A673 (cell line): ENCODE data around the gene IGF2R. TPM values are rescaled to one million over a fixed set of nuclear protein-coding genes. Genes with fewer than 3 reads are reported as not detected.
"Not testable (repeated sequence)": the region's sequence is repeated elsewhere in the genome, so short reads cannot be mapped to it uniquely, and the experiment has no call there.

ENCODE experiments used
- BruUV-seq: library from RNA; stranded (reverse); fragments of 400-500 nt; replicated peaks from 2 replicates; lab custom pipeline; 2021; lab: Mats Ljungman, UMichigan
- CTCF ChIA-PET: fragments of 300-600 bp; sonication (Branson Sonifier 250); formaldehyde crosslinking; loops from one replicate; lab custom pipeline; 2022; ENCODE audit warnings: antibody characterized with exemption; lab: Charles Lee
- POLR2A ChIA-PET: fragments of 300-600 bp; sonication (Branson Sonifier 250); formaldehyde crosslinking; loops from one replicate; lab custom pipeline; 2022; ENCODE audit warnings: antibody characterized with exemption; ENCODE audit not compliant: low non-redundant PET; lab: Charles Lee
- DNase-seq: peaks from one replicate; pipeline ENCODE4 v3.0.0-alpha.2; 2015; ENCODE audit warnings: low spot score
- H3K27ac ChIP-seq: fragments of 200-600 bp; sonication (generic); 2 replicates; pipeline ENCODE4 v1.5.1; 2016; ENCODE audit warnings: mixed run types, low read depth, mild to moderate bottlenecking, mixed read lengths, antibody characterized with exemption, low read length; ENCODE audit not compliant: poor library complexity, severe bottlenecking
- H3K27me3 ChIP-seq: fragments of 200-600 bp; sonication (generic); replicated peaks from 2 replicates; pipeline ENCODE4 v1.6.1; 2017; ENCODE audit warnings: mixed run types, low read depth, mild to moderate bottlenecking, mixed read lengths, antibody characterized with exemption, low read length; ENCODE audit not compliant: insufficient read depth, poor library complexity
- H3K36me3 ChIP-seq: fragments of 200-600 bp; sonication (generic); 2 replicates; pipeline ENCODE4 v1.6.1; 2016; ENCODE audit warnings: mixed run types, mild to moderate bottlenecking, mixed read lengths, antibody characterized with exemption, low read length; ENCODE audit not compliant: insufficient read depth, poor library complexity, severe bottlenecking
- H3K4me1 ChIP-seq: fragments of 200-600 bp; sonication (generic); 2 replicates; pipeline ENCODE4 v1.6.1; 2017; ENCODE audit warnings: mixed run types, mild to moderate bottlenecking, mixed read lengths, antibody characterized with exemption, low read length; ENCODE audit not compliant: insufficient read depth, poor library complexity, severe bottlenecking
- H3K4me3 ChIP-seq: fragments of 200-600 bp; sonication (generic); 2 replicates; pipeline ENCODE4 v1.5.1; 2016; ENCODE audit warnings: low read depth, mixed run types, mild to moderate bottlenecking, mixed read lengths, low read length; ENCODE audit not compliant: poor library complexity, severe bottlenecking
- H3K9me3 ChIP-seq: fragments of 200-600 bp; sonication (generic); 2 replicates; pipeline ENCODE4 v1.6.1; 2016; ENCODE audit warnings: mixed run types, low read depth, mild to moderate bottlenecking, mixed read lengths, antibody characterized with exemption, low read length; ENCODE audit not compliant: poor library complexity, severe bottlenecking
- CTCF ChIP-seq: fragments of 300-800, 200-600 bp; sonication (generic); conservative IDR thresholded peaks from 2 replicates; pipeline ENCODE4 v1.5.1; 2017; ENCODE audit warnings: low read depth, mild to moderate bottlenecking, antibody characterized with exemption, low read length, moderate library complexity, mixed read lengths
- EZH2 ChIP-seq: fragments of 200-600 bp; sonication (generic); IDR thresholded peaks from 2 replicates; pipeline ENCODE4 v1.6.1; 2017; ENCODE audit warnings: borderline replicate concordance, low read depth, mild to moderate bottlenecking, mixed read lengths, antibody characterized with exemption, low read length; ENCODE audit not compliant: poor library complexity, severe bottlenecking
- intact Hi-C: fragments of 100-400 bp; cut with micrococcal nuclease; formaldehyde crosslinking; loops from one replicate; pipeline ENCODE4 v1.10.0; 2022; ENCODE audit not compliant: unreplicated experiment
- total RNA-seq: library from RNA; stranded (reverse); gene quantifications from 2 replicates; pipeline ENCODE4 v1.2.3, GENCODE V29; 2021

The IGF2R gene
- total RNA-seq, 1 experiment from 2014 or later, result 67.4 TPM

- TF ChIP-seq EZH2, result no peak
- TF ChIP-seq CTCF, result no peak
- Histone ChIP-seq H3K27me3 (no peaks in the 10 kb centered on the region), H3K36me3 (no peaks in the 10 kb centered on the region), H3K9me3 (no peaks in the 10 kb centered on the region), H3K4me1 (no peaks in the 10 kb centered on the region), H3K27ac (no peak overlapping the region), H3K4me3 (no peak overlapping the region)
- CTCF ChIA-PET, result no interaction called here
- BruUV-seq, result no TSS peak
- intact Hi-C loops, result no loop called here
- no peak for DNase-seq
- POLR2A ChIA-PET, result no interaction called here
Observed at GRCh38 chr6:160124605-160125004, 155.7 kb downstream of the IGF2R start.

- intact Hi-C loops, BruUV-seq, H3K4me3 ChIP-seq, H3K9me3 ChIP-seq, H3K27ac ChIP-seq, CTCF ChIA-PET, H3K36me3 ChIP-seq, H3K4me1 ChIP-seq, POLR2A ChIA-PET, DNase-seq, H3K27me3 ChIP-seq: not testable (repeated sequence)
Observed at GRCh38 chr6:160125105-160125504, 156.2 kb downstream of the IGF2R start.

GRCh38 chr6:160127270-160128124, 158.6 kb downstream of the IGF2R start:
- DNase-seq, result no peak
- H3K4me1 ChIP-seq, result no peaks in the 10 kb centered on the region
- H3K27ac ChIP-seq, result no peak overlapping the region
- H3K27me3 ChIP-seq, result no peaks in the 10 kb centered on the region
- H3K36me3 ChIP-seq, result no peaks in the 10 kb centered on the region
- BruUV-seq, result no TSS peak
- ChIA-PET CTCF (interaction anchor here (0.6 kb wide), 1 partner anchor 473 kb away, joined by 4 read pairs; no protein-coding TSS in a partner anchor), POLR2A (no interaction called here)
- intact Hi-C loops, result no loop called here
- H3K4me3 ChIP-seq, result no peak overlapping the region
- no peaks in the 10 kb centered on the region for H3K9me3 ChIP-seq
- no peak for TF ChIP-seq CTCF
- TF ChIP-seq EZH2, result no peak
